ENCODE measurements around the gene MYOG. TPM values are rescaled to one million over a fixed set of nuclear protein-coding genes. Genes with fewer than 3 reads are reported as not detected.

MYOG gene
- polyA plus RNA-seq, 3 donors: not detected

DNA sequence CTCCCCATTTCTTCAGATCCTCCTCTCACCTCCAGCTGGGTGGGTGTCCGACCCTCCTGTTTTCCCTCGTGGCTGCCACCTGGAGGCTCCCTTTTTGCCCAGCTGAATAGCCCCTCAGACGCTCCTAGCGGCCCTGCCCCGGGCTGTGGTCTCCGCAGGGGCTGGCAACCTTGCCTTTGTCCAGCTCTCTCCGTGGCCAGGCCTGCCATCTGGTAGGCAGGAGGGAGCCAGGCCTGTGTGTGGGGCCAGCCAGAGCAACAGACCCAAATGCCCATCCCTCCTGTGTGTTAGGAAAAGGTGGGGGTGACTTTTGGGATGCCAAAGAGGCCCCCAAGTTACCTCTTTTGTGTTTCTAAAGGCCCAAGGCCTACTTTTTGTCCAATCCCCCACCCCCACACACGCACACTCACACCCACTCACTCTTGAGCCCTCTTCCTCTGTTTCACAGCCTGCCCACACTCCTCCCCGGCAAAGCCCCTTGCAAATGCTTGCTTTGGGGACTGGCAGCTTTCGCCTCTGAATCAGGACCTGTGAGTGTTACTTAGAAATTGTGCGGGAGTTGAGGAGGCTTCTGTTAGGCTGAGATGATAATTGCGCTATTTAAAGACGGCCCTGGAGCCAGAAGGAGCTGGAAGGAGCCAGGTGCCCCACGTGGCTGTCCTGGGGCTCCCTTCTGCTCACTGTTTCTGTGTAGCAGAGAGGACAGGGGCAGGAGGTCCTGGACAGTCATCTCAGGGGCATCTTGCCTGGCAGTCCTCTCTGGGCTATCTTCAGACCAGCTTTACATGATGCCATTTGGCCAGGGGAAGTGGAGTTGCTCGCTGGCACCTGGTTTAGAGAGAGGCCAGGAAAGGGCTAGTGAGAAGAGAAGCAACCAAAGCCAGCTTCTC is 50.5 kb downstream of the MYOG start:
- intact Hi-C loops (cut with micrococcal nuclease): loop anchor here in 1 of 2 donors (5.0 kb wide), 1 partner anchor 232 kb away; no protein-coding TSS in a partner anchor
- H3K36me3 Mint-ChIP-seq: no peaks in the 10 kb centered on the region
- Histone ChIP-seq H2AFZ (ENCODE audit: insufficient read depth, low read depth, low read length, poor library complexity, severe bottlenecking) (no peak overlapping the region), H3K4me1 (ENCODE audit: control insufficient read depth in 1 of 2, insufficient read depth in 2 of 2, low read length in 2 of 2) (no peaks in the 10 kb centered on the region), H4K20me1 (ENCODE audit: insufficient read depth, low read length) (no peaks in the 10 kb centered on the region), H3K36me3 (replicated peaks in 1 of 2; ENCODE audit: control insufficient read depth in 1 of 2, insufficient read depth in 2 of 2, low read length in 2 of 2) (no peaks in the 10 kb centered on the region), H3K27me3 (ENCODE audit: control insufficient read depth in 2 of 2, insufficient read depth in 2 of 2, low read length in 2 of 2) (peaks cover 0 to 2% of the 10 kb centered on the region in 2 donors), H3K9ac (ENCODE audit: insufficient read depth, low read length, poor library complexity, severe bottlenecking) (no peak overlapping the region), H3K79me2 (ENCODE audit: insufficient read depth, low read length) (no peaks in the 10 kb centered on the region), H3K4me3 (replicated peaks in 1 of 3; ENCODE audit: low read depth in 2 of 3, low read length in 3 of 3) (no peak overlapping the region), H3K4me2 (replicated peaks; ENCODE audit: extremely low read depth, low read length, poor library complexity, severe bottlenecking) (no peak overlapping the region), H3K27ac (ENCODE audit: low read depth in 1 of 2, low read length in 2 of 2) (no peak overlapping the region), H3K9me3 (replicated peaks in 1 of 2; ENCODE audit: control insufficient read depth in 1 of 2, insufficient read depth in 1 of 2, low read length in 2 of 2) (no peaks in the 10 kb centered on the region)
- no peaks in the 10 kb centered on the region for H3K9me3 Mint-ChIP-seq
- DNase-seq: no peak
- WGBS (ENCODE audit: insufficient coverage): 88% methylated on average over 15 of the region's 15 CpGs
- TF ChIP-seq, protein P1, sequence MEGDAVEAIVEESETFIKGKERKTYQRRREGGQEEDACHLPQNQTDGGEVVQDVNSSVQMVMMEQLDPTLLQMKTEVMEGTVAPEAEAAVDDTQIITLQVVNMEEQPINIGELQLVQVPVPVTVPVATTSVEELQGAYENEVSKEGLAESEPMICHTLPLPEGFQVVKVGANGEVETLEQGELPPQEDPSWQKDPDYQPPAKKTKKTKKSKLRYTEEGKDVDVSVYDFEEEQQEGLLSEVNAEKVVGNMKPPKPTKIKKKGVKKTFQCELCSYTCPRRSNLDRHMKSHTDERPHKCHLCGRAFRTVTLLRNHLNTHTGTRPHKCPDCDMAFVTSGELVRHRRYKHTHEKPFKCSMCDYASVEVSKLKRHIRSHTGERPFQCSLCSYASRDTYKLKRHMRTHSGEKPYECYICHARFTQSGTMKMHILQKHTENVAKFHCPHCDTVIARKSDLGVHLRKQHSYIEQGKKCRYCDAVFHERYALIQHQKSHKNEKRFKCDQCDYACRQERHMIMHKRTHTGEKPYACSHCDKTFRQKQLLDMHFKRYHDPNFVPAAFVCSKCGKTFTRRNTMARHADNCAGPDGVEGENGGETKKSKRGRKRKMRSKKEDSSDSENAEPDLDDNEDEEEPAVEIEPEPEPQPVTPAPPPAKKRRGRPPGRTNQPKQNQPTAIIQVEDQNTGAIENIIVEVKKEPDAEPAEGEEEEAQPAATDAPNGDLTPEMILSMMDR (IDR thresholded peaks at IDR 0.05): no peak
- no peak overlapping the region for H3K4me3 Mint-ChIP-seq
- H3K4me1 Mint-ChIP-seq: peaks cover 12% of the 10 kb centered on the region
- H3K27me3 Mint-ChIP-seq (ENCODE audit: low read depth in 3 of 3): peaks cover 4 to 27% (median 14%) of the 10 kb centered on the region in 3 donors
- H3K27ac Mint-ChIP-seq: no peak overlapping the region

DNA sequence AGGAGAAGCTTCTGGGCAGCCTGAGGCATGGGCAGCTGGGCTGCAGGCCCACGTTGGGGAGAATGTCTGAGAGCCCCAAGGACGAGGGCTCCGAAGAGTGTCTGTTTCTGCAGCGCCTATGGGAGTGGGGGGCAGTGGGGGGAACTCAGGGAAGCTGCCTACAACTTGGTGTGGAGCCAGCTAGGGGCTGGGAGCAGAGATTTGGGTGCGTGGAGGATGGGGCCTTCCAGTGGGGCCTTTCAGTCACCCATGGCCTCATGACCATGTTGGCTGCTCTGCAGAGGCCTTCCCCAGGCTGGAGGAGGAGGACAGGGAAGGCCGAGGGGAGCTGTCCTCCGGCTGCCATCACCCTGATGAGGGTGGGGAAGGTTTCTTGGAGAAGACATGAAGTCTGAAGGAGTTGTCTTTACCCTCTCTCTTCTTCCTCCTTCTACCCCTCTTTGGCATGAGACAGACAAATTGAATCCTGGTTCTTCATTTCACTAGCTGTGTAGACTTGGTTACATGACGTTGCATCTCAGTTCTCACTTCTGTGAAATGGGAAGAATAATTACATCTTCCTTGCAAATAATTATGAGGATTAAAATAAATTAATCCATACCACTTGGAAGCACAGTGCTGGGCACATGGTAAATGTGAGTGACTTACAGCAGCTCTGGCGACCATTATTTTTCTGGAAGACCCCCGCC is 51.2 kb downstream of the MYOG start:
- TF ChIP-seq, protein P1 (IDR thresholded peaks at IDR 0.05): no peak
- no peak overlapping the region for H3K27ac Mint-ChIP-seq
- H4K20me1 ChIP-seq (ENCODE audit: insufficient read depth, low read length): no peaks in the 10 kb centered on the region

More for the DNA sequence above, 51.2 kb downstream of the MYOG start:
- Mint-ChIP-seq H3K27me3 (ENCODE audit: low read depth in 3 of 3) (peaks cover 4 to 24% (median 14%) of the 10 kb centered on the region in 3 donors), H3K36me3 (no peaks in the 10 kb centered on the region), H3K4me3 (no peak overlapping the region), H3K9me3 (peaks cover 0 to 2% (median 0%) of the 10 kb centered on the region in 7 donors), H3K4me1 (peaks cover 12% of the 10 kb centered on the region)
- Histone ChIP-seq H3K27ac (ENCODE audit: low read depth in 1 of 2, low read length in 2 of 2) (no peak overlapping the region), H3K4me2 (replicated peaks; ENCODE audit: extremely low read depth, low read length, poor library complexity, severe bottlenecking) (no peak overlapping the region), H3K9ac (ENCODE audit: insufficient read depth, low read length, poor library complexity, severe bottlenecking) (no peak overlapping the region), H3K36me3 (replicated peaks in 1 of 2; ENCODE audit: control insufficient read depth in 1 of 2, insufficient read depth in 2 of 2, low read length in 2 of 2) (no peaks in the 10 kb centered on the region), H3K4me3 (replicated peaks in 1 of 3; ENCODE audit: low read depth in 2 of 3, low read length in 3 of 3) (no peak overlapping the region), H3K4me1 (ENCODE audit: control insufficient read depth in 1 of 2, insufficient read depth in 2 of 2, low read length in 2 of 2) (no peaks in the 10 kb centered on the region), H3K9me3 (replicated peaks in 1 of 2; ENCODE audit: control insufficient read depth in 1 of 2, insufficient read depth in 1 of 2, low read length in 2 of 2) (no peaks in the 10 kb centered on the region), H3K27me3 (ENCODE audit: control insufficient read depth in 2 of 2, insufficient read depth in 2 of 2, low read length in 2 of 2) (peaks cover 0 to 2% of the 10 kb centered on the region in 2 donors), H3K79me2 (ENCODE audit: insufficient read depth, low read length) (no peaks in the 10 kb centered on the region), H2AFZ (ENCODE audit: insufficient read depth, low read depth, low read length, poor library complexity, severe bottlenecking) (no peak overlapping the region)
- 87% methylated on average over 7 of the region's 10 CpGs for WGBS (ENCODE audit: insufficient coverage)
- DNase-seq: peak in 1 of 3 donors; percentile 2
- intact Hi-C loops (cut with micrococcal nuclease): loop anchor here in 1 of 2 donors (5.0 kb wide), 1 partner anchor 233 kb away; no protein-coding TSS in a partner anchor
